PC-9 (cell line): ENCODE results near the gene OLFML1. TPM values are rescaled to one million over a fixed set of nuclear protein-coding genes. Genes with fewer than 3 reads are reported as not detected.

Source experiments
- BruUV-seq: library from RNA; stranded (reverse); fragments of 400-500 nt; replicated peaks from 2 replicates; lab custom pipeline; 2021; lab: Mats Ljungman, UMichigan
- CTCF ChIA-PET: fragments of 300-600 bp; sonication (Branson Sonifier 250); formaldehyde crosslinking; loops from one replicate; lab custom pipeline; 2022; ENCODE audit warnings: antibody characterized with exemption; lab: Charles Lee
- POLR2A ChIA-PET: fragments of 300-600 bp; sonication (Branson Sonifier 250); formaldehyde crosslinking; loops from one replicate; lab custom pipeline; 2022; ENCODE audit warnings: antibody characterized with exemption; ENCODE audit not compliant: unreplicated experiment; lab: Charles Lee
- DNase-seq, 2 experiments: peaks; one replicate each; pipeline versions ENCODE4 v3.0.0 to v3.0.0-alpha.2; 2015 to 2022; ENCODE audit warnings: mixed read lengths in 1 of 2
- H2AFZ ChIP-seq: fragments of 200-600 bp; sonication (generic); 2 replicates; pipeline ENCODE4 v1.8.1; 2017; ENCODE audit warnings: antibody characterized with exemption
- H3F3A ChIP-seq: fragments of 200-600 bp; sonication (generic); 2 replicates; pipeline ENCODE4 v1.8.1; 2017; ENCODE audit warnings: antibody characterized with exemption, mild to moderate bottlenecking, low read depth; ENCODE audit not compliant: insufficient read depth
- H3K27ac ChIP-seq: fragments of 200-600 bp; sonication (generic); 2 replicates; pipeline ENCODE4 v1.6.1; 2016; ENCODE audit warnings: mixed run types
- H3K27me3 ChIP-seq: fragments of 200-600 bp; sonication (generic); 2 replicates; pipeline ENCODE4 v1.6.1; 2016; ENCODE audit warnings: low read depth, mixed run types; ENCODE audit not compliant: insufficient read depth
- H3K36me3 ChIP-seq: fragments of 200-600 bp; sonication (generic); 2 replicates; pipeline ENCODE4 v1.6.1; 2016; ENCODE audit warnings: low read depth, mixed run types
- H3K4me1 ChIP-seq: fragments of 200-600 bp; sonication (generic); replicated peaks from 2 replicates; pipeline ENCODE4 v1.6.1; 2016; ENCODE audit warnings: mixed run types; ENCODE audit not compliant: insufficient read depth
- H3K4me2 ChIP-seq: fragments of 200-600 bp; sonication (generic); 2 replicates; pipeline ENCODE4 v1.6.1; 2017; ENCODE audit warnings: mixed run types
- H3K4me3 ChIP-seq: fragments of 200-600 bp; sonication (generic); 2 replicates; pipeline ENCODE4 v1.6.1; 2016; ENCODE audit warnings: mixed run types
- H3K79me2 ChIP-seq: fragments of 200-600 bp; sonication (generic); 2 replicates; pipeline ENCODE4 v1.6.1; 2017; ENCODE audit warnings: low read depth, mixed run types
- H3K9me2 ChIP-seq: fragments of 200-600 bp; sonication (generic); 2 replicates; pipeline ENCODE4 v1.8.1; 2017; ENCODE audit warnings: mild to moderate bottlenecking; ENCODE audit not compliant: insufficient read depth
- H3K9me3 ChIP-seq: fragments of 200-600 bp; sonication (generic); 2 replicates; pipeline ENCODE4 v1.8.1; 2016; ENCODE audit warnings: low read depth; ENCODE audit not compliant: insufficient read depth
- H4K20me1 ChIP-seq: fragments of 200-600 bp; sonication (generic); 2 replicates; pipeline ENCODE4 v1.8.1; 2017; ENCODE audit not compliant: insufficient read depth
- CTCF ChIP-seq: fragments of 200-600 bp; sonication (generic); conservative IDR thresholded peaks from 2 replicates; pipeline ENCODE4 v1.6.1; 2017; ENCODE audit warnings: mixed run types, antibody characterized with exemption, mild to moderate bottlenecking, moderate library complexity
- EZH2 ChIP-seq: fragments of 200-600 bp; sonication (generic); IDR thresholded peaks from 2 replicates; pipeline ENCODE4 v1.8.0; 2017; ENCODE audit warnings: antibody characterized with exemption, low read depth
- intact Hi-C: fragments of 100-400 bp; cut with micrococcal nuclease; formaldehyde crosslinking; loops from one replicate; pipeline ENCODE4 v1.10.0; 2022; ENCODE audit not compliant: unreplicated experiment
- total RNA-seq: library from RNA; stranded (reverse); gene quantifications from 2 replicates; pipeline ENCODE4 v1.2.3, GENCODE V29; 2021

OLFML1 gene
- total RNA-seq, 1 experiment from 2014 or later, result not detected

GRCh38 chr11:7518811-7519562 lies 33.7 kb downstream of the OLFML1 start:
- intact Hi-C loops, result no loop called here
- no peaks in the 10 kb centered on the region for H3K79me2 ChIP-seq
- no peak overlapping the region for H3K4me3 ChIP-seq
- no peaks in the 10 kb centered on the region for H3K9me2 ChIP-seq
- H4K20me1 ChIP-seq, result no peaks in the 10 kb centered on the region
- H2AFZ ChIP-seq, result no peak overlapping the region
- no peaks in the 10 kb centered on the region for H3K27me3 ChIP-seq
- no peaks in the 10 kb centered on the region for H3F3A ChIP-seq
- no peak overlapping the region for H3K4me2 ChIP-seq
- no peak for DNase-seq
- ChIA-PET CTCF (no interaction called here), POLR2A (no interaction called here)
- no peaks in the 10 kb centered on the region for H3K36me3 ChIP-seq
- no peak for TF ChIP-seq CTCF
- no peak for TF ChIP-seq EZH2
- no peaks in the 10 kb centered on the region for H3K4me1 ChIP-seq
- no TSS peak for BruUV-seq
- H3K9me3 ChIP-seq, result no peaks in the 10 kb centered on the region
- no peak overlapping the region for H3K27ac ChIP-seq

- H3K9me3 ChIP-seq, result no peaks in the 10 kb centered on the region
- TF ChIP-seq EZH2, result no peak
- no peak for TF ChIP-seq CTCF
- H4K20me1 ChIP-seq, result no peaks in the 10 kb centered on the region
- ChIA-PET POLR2A (no interaction called here), CTCF (no interaction called here)
- no peaks in the 10 kb centered on the region for H3F3A ChIP-seq
- H3K4me3 ChIP-seq, result no peak overlapping the region
- no TSS peak for BruUV-seq
- no peaks in the 10 kb centered on the region for H3K27me3 ChIP-seq
- intact Hi-C loops, result no loop called here
- no peak for DNase-seq
- H3K9me2 ChIP-seq, result no peaks in the 10 kb centered on the region
- no peaks in the 10 kb centered on the region for H3K4me1 ChIP-seq
- no peaks in the 10 kb centered on the region for H3K36me3 ChIP-seq
- no peak overlapping the region for H2AFZ ChIP-seq
- no peak overlapping the region for H3K4me2 ChIP-seq
- no peak overlapping the region for H3K27ac ChIP-seq
- H3K79me2 ChIP-seq, result no peaks in the 10 kb centered on the region
Observed at GRCh38 chr11:7520011-7520942, 35.0 kb downstream of the OLFML1 start.

GRCh38 chr11:7520981-7521487 lies 35.7 kb downstream of the OLFML1 start:
- DNase-seq, result no peak
- H2AFZ ChIP-seq, result no peak overlapping the region
- no peaks in the 10 kb centered on the region for H3K9me3 ChIP-seq
- no peaks in the 10 kb centered on the region for H3F3A ChIP-seq
- POLR2A ChIA-PET, result no interaction called here
- TF ChIP-seq CTCF (no peak), EZH2 (no peak)
- CTCF ChIA-PET, result no interaction called here
- intact Hi-C loops, result no loop called here
- no peak overlapping the region for H3K4me3 ChIP-seq
- no peaks in the 10 kb centered on the region for H3K9me2 ChIP-seq
- H3K27ac ChIP-seq, result no peak overlapping the region
- H3K4me2 ChIP-seq, result no peak overlapping the region
- H3K4me1 ChIP-seq, result no peaks in the 10 kb centered on the region
- no TSS peak for BruUV-seq
- no peaks in the 10 kb centered on the region for H3K27me3 ChIP-seq
- no peaks in the 10 kb centered on the region for H3K79me2 ChIP-seq
- no peaks in the 10 kb centered on the region for H4K20me1 ChIP-seq
- H3K36me3 ChIP-seq, result no peaks in the 10 kb centered on the region
